COLO668 (cell line): Measurements from ENCODE around the gene SLC24A1.
"Not testable (repeated sequence)": the region's sequence is repeated elsewhere in the genome, so short reads cannot be mapped to it uniquely, and the experiment has no call there.

ENCODE experiments used
- DNase-seq: peaks from one replicate; lab custom pipeline; 2025; ENCODE audit not compliant: unreplicated experiment; lab: John Stamatoyannopoulos, UW

The SLC24A1 gene

GRCh38 chr15:65621638-65622037 is at the start of gene SLC24A1:
Gene SLC24A1 (plus strand): TSS chr15:65621938. CDS start chr15:65624081, 2,143 bp downstream.
- no peak for DNase-seq

DNA sequence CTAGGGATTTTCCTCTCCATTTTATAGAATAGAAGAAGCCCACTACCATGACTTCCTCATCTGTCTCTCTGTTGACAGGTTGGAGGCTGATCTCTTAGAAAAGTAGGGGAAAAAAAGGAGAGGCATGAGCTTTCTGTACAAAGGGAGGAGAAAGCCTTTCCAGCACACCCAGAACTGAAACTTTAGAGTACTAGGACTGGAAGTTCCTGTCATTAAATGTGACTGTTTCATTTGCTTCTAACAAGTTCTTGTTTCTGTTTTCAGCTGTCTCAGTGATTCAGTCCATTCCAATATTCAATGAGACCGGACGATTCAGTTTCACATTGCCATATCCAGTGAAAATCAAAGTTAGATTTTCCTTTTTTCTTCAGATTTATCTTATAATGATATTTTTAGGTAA is 49.8 kb upstream of the SLC24A1 start:
- DNase-seq = no peak

- DNase-seq = no peak
Measured at GRCh38 chr15:65576664-65577063, 45.1 kb upstream of the SLC24A1 start.

- DNase-seq = no peak
Measured at GRCh38 chr15:65577129-65577996, 44.4 kb upstream of the SLC24A1 start.

- DNase-seq = no peak
Measured at GRCh38 chr15:65578904-65579728, 42.6 kb upstream of the SLC24A1 start.

GRCh38 chr15:65579762-65580161 is 42.0 kb upstream of the SLC24A1 start:
- DNase-seq = no peak

DNA sequence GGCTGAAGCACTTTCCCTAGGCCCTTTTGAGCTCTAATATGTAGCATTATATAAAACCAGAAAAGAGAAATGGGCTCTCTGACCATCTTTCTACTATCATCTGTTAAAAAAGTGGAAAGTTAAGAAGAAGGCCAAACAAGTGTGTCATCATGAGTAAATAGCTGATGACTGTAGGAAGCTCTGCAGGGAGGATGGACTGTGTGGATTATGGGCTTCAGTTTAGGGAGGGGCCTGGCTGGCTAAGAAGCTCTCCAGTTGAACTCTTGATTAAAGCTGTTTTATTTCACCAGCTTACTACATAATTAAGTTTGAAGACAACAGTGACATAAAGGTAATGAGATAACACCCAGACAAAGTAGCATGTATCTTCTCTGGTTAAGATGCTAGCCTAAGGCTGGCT is 41.5 kb upstream of the SLC24A1 start:
- no peak for DNase-seq

DNA sequence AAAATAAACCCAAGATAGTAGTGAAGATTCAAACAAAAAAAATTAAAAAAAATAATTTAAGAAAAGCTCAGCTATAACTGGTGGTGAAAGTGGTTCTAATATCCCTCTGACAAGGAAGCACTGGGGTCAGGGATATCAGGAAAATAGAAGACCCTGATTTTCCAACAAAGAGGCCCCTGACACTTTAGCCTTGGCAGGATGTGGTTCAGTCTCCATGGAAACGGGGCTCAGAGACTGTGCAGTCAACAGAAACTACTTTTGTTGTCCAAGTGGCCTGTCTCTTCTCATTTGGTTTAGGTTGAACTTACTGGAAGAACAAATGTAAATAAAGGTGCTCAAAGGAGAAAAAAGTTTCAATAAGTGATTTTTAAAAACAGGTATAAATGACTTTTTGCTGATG is 38.0 kb upstream of the SLC24A1 start:
- no peak for DNase-seq

GRCh38 chr15:65584241-65584640 is 37.5 kb upstream of the SLC24A1 start:
- no peak for DNase-seq

DNA sequence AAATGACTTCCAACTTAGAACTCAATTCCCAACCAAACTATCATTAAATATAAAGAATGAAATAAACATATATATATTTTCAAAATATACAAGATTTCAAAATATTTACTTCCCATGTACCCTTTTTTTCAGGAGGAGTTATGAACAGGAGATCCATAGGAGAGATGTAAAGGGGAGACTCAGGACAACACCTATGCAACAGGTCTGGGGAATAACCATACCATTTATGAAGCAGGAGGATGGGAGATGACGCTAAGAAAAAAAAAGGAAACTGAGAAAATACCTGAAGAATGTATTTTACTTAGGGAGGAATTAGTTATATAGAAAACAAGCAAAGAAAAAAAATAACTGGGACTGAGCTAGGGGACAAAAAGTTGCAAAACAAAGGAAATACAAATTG is 34.6 kb upstream of the SLC24A1 start:
- DNase-seq = no peak

DNA sequence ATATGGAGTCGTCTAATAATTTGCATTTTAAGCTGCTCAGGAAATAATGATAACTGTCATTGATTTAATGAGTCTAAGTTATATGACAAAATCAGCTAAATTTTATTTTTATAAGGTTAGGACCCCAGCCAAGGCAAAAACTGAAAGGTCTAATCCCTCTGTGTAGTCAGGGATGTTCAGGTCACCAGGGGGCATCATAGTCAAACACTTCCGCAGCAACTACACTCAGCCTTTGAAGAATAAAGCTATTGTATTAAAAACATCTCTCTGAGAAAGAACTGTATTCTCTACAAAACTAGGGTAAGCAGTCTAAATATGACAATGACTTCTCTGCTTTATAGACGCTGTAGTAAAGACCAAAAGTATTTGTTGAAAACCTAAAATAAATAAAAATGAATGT is 25.8 kb upstream of the SLC24A1 start:
- peak; percentile 10 for DNase-seq

GRCh38 chr15:65598468-65598867 is 23.3 kb upstream of the SLC24A1 start:
- no peak for DNase-seq

- DNase-seq = no peak
Measured at GRCh38 chr15:65599677-65600076, 22.1 kb upstream of the SLC24A1 start.

GRCh38 chr15:65603134-65603533 is 18.6 kb upstream of the SLC24A1 start:
- no peak for DNase-seq

- DNase-seq = no peak
Measured at GRCh38 chr15:65603559-65603958, 18.2 kb upstream of the SLC24A1 start.

DNA sequence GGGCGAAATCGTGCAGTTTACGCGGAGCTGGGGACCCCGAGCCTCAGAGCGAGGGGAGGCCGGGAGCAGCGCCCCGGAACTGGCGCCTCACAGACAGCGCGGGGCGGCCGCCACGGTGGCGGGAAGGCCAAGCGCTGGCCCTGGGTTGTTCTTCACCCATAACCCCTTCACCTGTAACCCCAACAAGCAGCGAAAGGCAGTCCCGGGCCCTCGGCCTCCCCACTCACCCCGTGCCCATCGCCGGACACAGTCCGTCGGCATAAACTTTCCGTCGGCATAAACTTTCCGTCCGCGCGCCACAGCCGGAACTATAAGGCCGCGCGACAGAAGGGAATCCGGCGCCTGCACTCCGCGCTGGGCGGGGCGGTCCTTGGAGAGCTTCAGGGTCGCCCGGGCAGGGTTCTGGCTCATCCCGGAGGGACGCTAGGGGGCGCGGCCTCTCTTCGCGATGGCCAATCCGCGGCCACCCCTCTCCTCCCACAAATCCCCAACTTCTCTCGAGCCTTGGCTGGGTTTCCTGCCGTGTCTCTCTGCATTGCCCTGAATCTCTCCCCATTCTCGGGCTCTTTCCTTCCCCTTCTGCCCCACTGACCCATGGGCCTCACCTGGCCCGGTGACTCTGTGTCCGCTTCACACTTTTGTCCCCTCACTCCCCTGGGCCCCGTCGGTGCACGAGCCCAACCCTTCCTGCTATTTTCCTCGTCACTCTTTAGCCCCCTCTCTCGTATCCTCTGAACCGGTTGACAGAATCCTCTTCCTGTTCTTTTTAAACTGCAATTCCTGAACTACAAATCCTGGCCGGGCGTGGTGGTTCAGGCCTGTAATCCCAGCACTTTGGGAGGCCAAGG is 10.6 kb upstream of the SLC24A1 start, which contains the start of gene INTS14:
Gene INTS14 (minus strand): TSS at position 261 of the 848 bp plus-strand sequence. CDS start 3,751 bp downstream, outside the sequence.
- peak; percentile 99 for DNase-seq

GRCh38 chr15:65611888-65612615 is 9.7 kb upstream of the SLC24A1 start:
- DNase-seq = no peak

DNA sequence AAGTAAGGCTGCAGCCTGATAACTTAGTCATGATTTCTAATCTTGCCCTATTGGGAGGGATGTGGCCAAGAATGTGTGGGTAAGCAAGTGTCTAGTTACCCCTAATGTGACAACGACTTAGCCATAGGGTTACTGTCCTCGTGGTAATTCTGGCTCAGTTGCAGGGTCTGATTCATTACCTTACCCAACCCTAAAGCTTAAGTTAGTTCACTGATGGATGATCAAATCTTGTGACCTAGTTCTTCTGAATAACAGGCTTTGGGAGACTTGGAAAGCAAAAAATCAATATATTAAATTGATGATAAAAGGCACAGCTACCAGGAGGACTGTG is 9.2 kb upstream of the SLC24A1 start:
- DNase-seq = no peak

DNA sequence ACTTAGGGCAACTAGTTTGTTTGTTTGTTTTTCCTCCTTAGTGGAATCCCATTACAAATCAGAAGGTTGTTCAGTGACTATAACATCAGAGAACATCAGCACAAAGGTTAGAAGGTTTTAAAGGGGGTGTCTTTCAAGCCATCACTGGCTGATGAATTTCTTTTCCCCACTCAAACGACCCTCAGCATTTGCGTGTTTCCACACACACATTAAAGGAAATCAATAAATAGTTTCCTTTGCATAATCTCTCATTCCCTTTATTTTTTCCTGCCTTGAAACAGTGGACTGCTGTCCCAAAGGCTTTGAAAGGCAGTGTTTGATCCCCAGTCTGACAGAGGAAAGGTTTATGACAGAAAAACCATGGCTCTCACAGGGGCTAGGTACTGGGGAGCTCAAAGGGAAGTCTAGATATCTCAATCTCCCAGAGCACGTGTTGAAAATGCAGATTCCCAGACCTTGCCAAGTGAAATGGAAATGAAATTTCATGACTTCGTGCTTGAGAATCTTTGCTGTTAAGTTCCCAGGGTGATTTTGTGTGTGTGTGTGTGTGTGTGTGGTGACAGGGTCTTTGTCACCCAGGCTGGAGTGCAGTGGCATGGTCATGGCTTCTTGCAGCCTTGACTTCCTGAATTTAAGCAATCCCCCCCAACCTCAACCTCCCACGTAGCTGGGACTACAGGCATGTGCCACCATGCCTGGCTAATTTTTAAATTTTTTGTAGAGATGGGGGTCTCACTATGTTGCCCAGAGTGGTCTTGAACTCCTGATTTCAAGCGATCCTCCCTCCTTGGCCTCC is 8.6 kb upstream of the SLC24A1 start:
- no peak for DNase-seq

- DNase-seq = not testable (repeated sequence)
Measured at GRCh38 chr15:65615887-65616286, 5.9 kb upstream of the SLC24A1 start.
